ENCODE results near the gene GPR101. TPM values are rescaled to one million over a fixed set of nuclear protein-coding genes. Genes with fewer than 3 reads are reported as not detected.
A peak's percentile ranks its signal among the peaks of the same experiment; 100 is the strongest.

The GPR101 gene
- not detected for polyA plus RNA-seq

GRCh38 chrX:137033774-137034507 lies at the start of gene GPR101:
Gene GPR101, minus strand, starts transcription at chrX:137033995. Its CDS starts 2,321 bp downstream, at chrX:137031674.
- WGBS, 2 donors: 3 to 29% methylated on average over 49 to 68 of the region's 68 CpGs

GRCh38 chrX:137081239-137081638 lies 47.4 kb upstream of the GPR101 start:
- WGBS, 2 donors: 75 to 81% methylated on average over 2 of the region's 2 CpGs
- Histone ChIP-seq H3K9me3 (ENCODE audit: control insufficient read depth in 2 of 2, insufficient read depth in 1 of 2, low read depth in 1 of 2, low read length in 1 of 2) (no peaks in the 10 kb centered on the region), H3K4me3 (ENCODE audit: low read depth in 1 of 2, low read length in 2 of 2) (no peak overlapping the region), H3K4me1 (ENCODE audit: control insufficient read depth in 2 of 2, insufficient read depth in 2 of 2, low read length in 1 of 2) (no peaks in the 10 kb centered on the region), H3K27me3 (ENCODE audit: control insufficient read depth in 1 of 2, insufficient read depth in 2 of 2, low read length in 2 of 2) (no peaks in the 10 kb centered on the region), H3K36me3 (ENCODE audit: control insufficient read depth in 2 of 2, insufficient read depth in 2 of 2, low read length in 1 of 2) (no peaks in the 10 kb centered on the region), H3K27ac (ENCODE audit: low read depth in 2 of 2, low read length in 1 of 2) (no peak overlapping the region)

More at GRCh38 chrX:137033774-137034507, at the start of gene GPR101:
- peaks cover 0 to 3% of the 10 kb centered on the region in 2 donors for H3K9me3 ChIP-seq (ENCODE audit: control insufficient read depth in 2 of 2, insufficient read depth in 1 of 2, low read depth in 1 of 2, low read length in 1 of 2)
- peaks cover 0 to 9% of the 10 kb centered on the region in 2 donors for H3K27me3 ChIP-seq (ENCODE audit: control insufficient read depth in 1 of 2, insufficient read depth in 2 of 2, low read length in 2 of 2)
- peak within 1 kb of the TSS in 1 of 2 donors; percentile 20 for H3K4me3 ChIP-seq (ENCODE audit: low read depth in 1 of 2, low read length in 2 of 2)
- peaks cover 4% of the 10 kb centered on the region in 2 donors for H3K4me1 ChIP-seq (ENCODE audit: control insufficient read depth in 2 of 2, insufficient read depth in 2 of 2, low read length in 1 of 2)
- H3K36me3 ChIP-seq (ENCODE audit: control insufficient read depth in 2 of 2, insufficient read depth in 2 of 2, low read length in 1 of 2): no peaks in the 10 kb centered on the region
- H3K27ac ChIP-seq (ENCODE audit: low read depth in 2 of 2, low read length in 1 of 2): no peak within 1 kb of the TSS

- H3K9me3 ChIP-seq (ENCODE audit: control insufficient read depth in 2 of 2, insufficient read depth in 1 of 2, low read depth in 1 of 2, low read length in 1 of 2): no peaks in the 10 kb centered on the region
- 39 to 57% methylated on average over 1 of the region's 1 CpG for WGBS, 2 donors
- no peaks in the 10 kb centered on the region for H3K27me3 ChIP-seq (ENCODE audit: control insufficient read depth in 1 of 2, insufficient read depth in 2 of 2, low read length in 2 of 2)
- H3K4me3 ChIP-seq (ENCODE audit: low read depth in 1 of 2, low read length in 2 of 2): no peak overlapping the region
- no peaks in the 10 kb centered on the region for H3K36me3 ChIP-seq (ENCODE audit: control insufficient read depth in 2 of 2, insufficient read depth in 2 of 2, low read length in 1 of 2)
- H3K4me1 ChIP-seq (ENCODE audit: control insufficient read depth in 2 of 2, insufficient read depth in 2 of 2, low read length in 1 of 2): no peaks in the 10 kb centered on the region
- H3K27ac ChIP-seq (ENCODE audit: low read depth in 2 of 2, low read length in 1 of 2): no peak overlapping the region
Measured at GRCh38 chrX:137072396-137072795, 38.6 kb upstream of the GPR101 start.

GRCh38 chrX:137071596-137071995 lies 37.8 kb upstream of the GPR101 start:
- H3K9me3 ChIP-seq (ENCODE audit: control insufficient read depth in 2 of 2, insufficient read depth in 1 of 2, low read depth in 1 of 2, low read length in 1 of 2): no peaks in the 10 kb centered on the region
- H3K27me3 ChIP-seq (ENCODE audit: control insufficient read depth in 1 of 2, insufficient read depth in 2 of 2, low read length in 2 of 2): no peaks in the 10 kb centered on the region
- H3K4me3 ChIP-seq (ENCODE audit: low read depth in 1 of 2, low read length in 2 of 2): no peak overlapping the region
- WGBS, 2 donors: 55 to 67% methylated on average over 2 of the region's 2 CpGs
- no peaks in the 10 kb centered on the region for H3K36me3 ChIP-seq (ENCODE audit: control insufficient read depth in 2 of 2, insufficient read depth in 2 of 2, low read length in 1 of 2)
- no peaks in the 10 kb centered on the region for H3K4me1 ChIP-seq (ENCODE audit: control insufficient read depth in 2 of 2, insufficient read depth in 2 of 2, low read length in 1 of 2)
- no peak overlapping the region for H3K27ac ChIP-seq (ENCODE audit: low read depth in 2 of 2, low read length in 1 of 2)

- Histone ChIP-seq H3K36me3 (ENCODE audit: control insufficient read depth in 2 of 2, insufficient read depth in 2 of 2, low read length in 1 of 2) (no peaks in the 10 kb centered on the region), H3K9me3 (ENCODE audit: control insufficient read depth in 2 of 2, insufficient read depth in 1 of 2, low read depth in 1 of 2, low read length in 1 of 2) (no peaks in the 10 kb centered on the region), H3K27ac (ENCODE audit: low read depth in 2 of 2, low read length in 1 of 2) (no peak overlapping the region), H3K4me1 (ENCODE audit: control insufficient read depth in 2 of 2, insufficient read depth in 2 of 2, low read length in 1 of 2) (no peaks in the 10 kb centered on the region), H3K27me3 (ENCODE audit: control insufficient read depth in 1 of 2, insufficient read depth in 2 of 2, low read length in 2 of 2) (no peaks in the 10 kb centered on the region), H3K4me3 (ENCODE audit: low read depth in 1 of 2, low read length in 2 of 2) (no peak overlapping the region)
- 54 to 65% methylated on average over 2 of the region's 2 CpGs for WGBS, 2 donors
Measured at GRCh38 chrX:137067147-137067546, 33.4 kb upstream of the GPR101 start.

GRCh38 chrX:137062915-137063617 lies 29.3 kb upstream of the GPR101 start:
- 57 to 59% methylated on average over 4 of the region's 4 CpGs for WGBS, 2 donors
- Histone ChIP-seq H3K27me3 (ENCODE audit: control insufficient read depth in 1 of 2, insufficient read depth in 2 of 2, low read length in 2 of 2) (no peaks in the 10 kb centered on the region), H3K9me3 (ENCODE audit: control insufficient read depth in 2 of 2, insufficient read depth in 1 of 2, low read depth in 1 of 2, low read length in 1 of 2) (no peaks in the 10 kb centered on the region), H3K36me3 (ENCODE audit: control insufficient read depth in 2 of 2, insufficient read depth in 2 of 2, low read length in 1 of 2) (no peaks in the 10 kb centered on the region), H3K27ac (ENCODE audit: low read depth in 2 of 2, low read length in 1 of 2) (no peak overlapping the region), H3K4me3 (ENCODE audit: low read depth in 1 of 2, low read length in 2 of 2) (no peak overlapping the region), H3K4me1 (ENCODE audit: control insufficient read depth in 2 of 2, insufficient read depth in 2 of 2, low read length in 1 of 2) (no peaks in the 10 kb centered on the region)

- Histone ChIP-seq H3K27me3 (ENCODE audit: control insufficient read depth in 1 of 2, insufficient read depth in 2 of 2, low read length in 2 of 2) (no peaks in the 10 kb centered on the region), H3K4me3 (ENCODE audit: low read depth in 1 of 2, low read length in 2 of 2) (no peak overlapping the region), H3K27ac (ENCODE audit: low read depth in 2 of 2, low read length in 1 of 2) (no peak overlapping the region), H3K36me3 (ENCODE audit: control insufficient read depth in 2 of 2, insufficient read depth in 2 of 2, low read length in 1 of 2) (no peaks in the 10 kb centered on the region), H3K9me3 (ENCODE audit: control insufficient read depth in 2 of 2, insufficient read depth in 1 of 2, low read depth in 1 of 2, low read length in 1 of 2) (no peaks in the 10 kb centered on the region), H3K4me1 (ENCODE audit: control insufficient read depth in 2 of 2, insufficient read depth in 2 of 2, low read length in 1 of 2) (no peaks in the 10 kb centered on the region)
- 11 to 24% methylated on average over 2 of the region's 2 CpGs for WGBS, 2 donors
Measured at GRCh38 chrX:137058339-137059127, 24.7 kb upstream of the GPR101 start.

GRCh38 chrX:137052643-137053235 lies 18.9 kb upstream of the GPR101 start:
- no peaks in the 10 kb centered on the region for H3K4me1 ChIP-seq (ENCODE audit: control insufficient read depth in 2 of 2, insufficient read depth in 2 of 2, low read length in 1 of 2)
- H3K36me3 ChIP-seq (ENCODE audit: control insufficient read depth in 2 of 2, insufficient read depth in 2 of 2, low read length in 1 of 2): no peaks in the 10 kb centered on the region
- H3K4me3 ChIP-seq (ENCODE audit: low read depth in 1 of 2, low read length in 2 of 2): peak overlapping the region in 1 of 2 donors; percentile 40
- no peaks in the 10 kb centered on the region for H3K27me3 ChIP-seq (ENCODE audit: control insufficient read depth in 1 of 2, insufficient read depth in 2 of 2, low read length in 2 of 2)
- no peaks in the 10 kb centered on the region for H3K9me3 ChIP-seq (ENCODE audit: control insufficient read depth in 2 of 2, insufficient read depth in 1 of 2, low read depth in 1 of 2, low read length in 1 of 2)
- no peak overlapping the region for H3K27ac ChIP-seq (ENCODE audit: low read depth in 2 of 2, low read length in 1 of 2)
- 2 to 30% methylated on average over 37 of the region's 37 CpGs for WGBS, 2 donors

GRCh38 chrX:137051978-137052642 lies 18.3 kb upstream of the GPR101 start:
- H3K9me3 ChIP-seq (ENCODE audit: control insufficient read depth in 2 of 2, insufficient read depth in 1 of 2, low read depth in 1 of 2, low read length in 1 of 2): no peaks in the 10 kb centered on the region
- no peaks in the 10 kb centered on the region for H3K27me3 ChIP-seq (ENCODE audit: control insufficient read depth in 1 of 2, insufficient read depth in 2 of 2, low read length in 2 of 2)
- WGBS, 2 donors: 2 to 12% methylated on average over 35 to 37 of the region's 37 CpGs
- H3K27ac ChIP-seq (ENCODE audit: low read depth in 2 of 2, low read length in 1 of 2): no peak overlapping the region
- H3K4me1 ChIP-seq (ENCODE audit: control insufficient read depth in 2 of 2, insufficient read depth in 2 of 2, low read length in 1 of 2): no peaks in the 10 kb centered on the region
- H3K36me3 ChIP-seq (ENCODE audit: control insufficient read depth in 2 of 2, insufficient read depth in 2 of 2, low read length in 1 of 2): no peaks in the 10 kb centered on the region
- peak overlapping the region in 1 of 2 donors; percentile 40 for H3K4me3 ChIP-seq (ENCODE audit: low read depth in 1 of 2, low read length in 2 of 2)

All from esophagus (tissue), 2 donors.